GM12878 (cell line): ENCODE data around the gene SAPCD2. TPM values are rescaled to one million over a fixed set of nuclear protein-coding genes. Genes with fewer than 3 reads are reported as not detected.
A peak's percentile ranks its signal among the peaks of the same experiment; 100 is the strongest.

Experiments
- CBFB ChIP-seq: IDR thresholded peaks from 2 replicates; pipeline ENCODE4 v1.6.1; 2016; ENCODE audit warnings: antibody characterized with exemption, low read depth
- CUX1 ChIP-seq: IDR thresholded peaks from 2 replicates; pipeline ENCODE4 v1.6.1; 2012; ENCODE audit warnings: improper control_type of control experiment, low read depth, low read length; ENCODE audit not compliant: insufficient replicate concordance
- E2F4 ChIP-seq: IDR thresholded peaks from 2 replicates; pipeline ENCODE4 v1.6.1; 2012; ENCODE audit warnings: low read depth, low read length, improper control_type of control experiment
- EGR1 ChIP-seq, 2 experiments: IDR thresholded peaks; 1 replicate in 1 of 2; 2 replicates in 1 of 2; pipeline ENCODE4 v1.6.1; 2011 to 2012; ENCODE audit warnings: low read depth in 2 of 2, low read length in 2 of 2, borderline replicate concordance in 1 of 2, mild to moderate bottlenecking in 1 of 2, moderate library complexity in 1 of 2
- FOXK2 ChIP-seq: fragments of 450-650 bp; IDR thresholded peaks from 2 replicates; pipeline ENCODE4 v1.6.1; 2017; ENCODE audit warnings: mild to moderate bottlenecking, moderate library complexity
- FOXM1 ChIP-seq: IDR thresholded peaks from 2 replicates; pipeline ENCODE4 v1.6.1; 2012; ENCODE audit warnings: low read depth, mild to moderate bottlenecking, inconsistent platforms, low read length, moderate library complexity
- KAT2A ChIP-seq: conservative IDR thresholded peaks from 2 replicates; pipeline ENCODE4 v1.6.1; 2011; ENCODE audit warnings: low read depth, low read length; ENCODE audit not compliant: control insufficient read depth
- KDM1A ChIP-seq: fragments of 200-600 bp; sonication (generic); IDR thresholded peaks from 2 replicates; pipeline ENCODE4 v1.6.1; 2016; ENCODE audit warnings: borderline replicate concordance
- KLF5 ChIP-seq: fragments of 450-650 bp; IDR thresholded peaks from 2 replicates; pipeline ENCODE4 v1.6.1; 2014; ENCODE audit warnings: mild to moderate bottlenecking; ENCODE audit not compliant: partially characterized antibody
- MAX ChIP-seq: IDR thresholded peaks from 2 replicates; pipeline ENCODE4 v1.6.1; 2012; ENCODE audit warnings: low read depth, low read length, improper control_type of control experiment
- MYC ChIP-seq: IDR thresholded peaks from 2 replicates; pipeline ENCODE4 v1.6.1; 2011; ENCODE audit warnings: mild to moderate bottlenecking, low read length, moderate library complexity, inconsistent platforms; ENCODE audit not compliant: insufficient read depth, insufficient replicate concordance, insufficient read length, severe bottlenecking
- RAD51 ChIP-seq: fragments of 450-650 bp; IDR thresholded peaks from 2 replicates; pipeline ENCODE4 v1.6.1; 2016; ENCODE audit warnings: moderate library complexity, mild to moderate bottlenecking, inconsistent platforms
- RELB ChIP-seq: fragments of 450-650 bp; IDR thresholded peaks from 2 replicates; pipeline ENCODE4 v1.6.1; 2017; ENCODE audit warnings: low read depth, mild to moderate bottlenecking, moderate library complexity
- SIN3A ChIP-seq: IDR thresholded peaks from 2 replicates; pipeline ENCODE4 v1.6.1; 2012; ENCODE audit warnings: low read depth, low read length, improper control_type of control experiment
- SP1 ChIP-seq: IDR thresholded peaks from one replicate; pipeline ENCODE4 v1.6.1; 2011; ENCODE audit warnings: low read depth, low read length
- ZNF217 ChIP-seq: fragments of 450-650 bp; IDR thresholded peaks from 2 replicates; pipeline ENCODE4 v1.6.1; 2017; ENCODE audit warnings: antibody characterized with exemption, mild to moderate bottlenecking
- ZSCAN29 ChIP-seq: fragments of 450-650 bp; IDR thresholded peaks from 2 replicates; pipeline ENCODE4 v1.6.1; 2017; ENCODE audit warnings: mild to moderate bottlenecking, moderate library complexity
- polyA plus RNA-seq, 11 experiments: library from polyadenylated mRNA; depleted of rRNA in 4 of 11; unstranded in 6 of 11; stranded (reverse) in 5 of 11; fragments of >200 nt; fragmentation: Nextera tagmentation in 4 of 11; fragmentation: Illumina TruSeq in 1 of 11; extraction: Ambion mirVana in 4 of 11; extraction: Trizol in 1 of 11; gene quantifications; 1 replicate in 1 of 11; 2 replicates in 10 of 11; pipeline versions ENCODE4 v1.2.1 to v1.2.3, GENCODE V29; 2011 to 2016; ENCODE audit warnings: inconsistent platforms in 2 of 11, missing spikeins in 2 of 11, low read depth in 1 of 11
- total RNA-seq, 4 experiments: library from RNA; depleted of rRNA in 3 of 4; stranded (reverse); fragments of >200 nt in 3 of 4; fragmentation: Illumina TruSeq in 1 of 4; extraction: Trizol in 1 of 4; gene quantifications; 2 replicates each; pipeline versions ENCODE4 v1.2.1 to v1.2.3, GENCODE V29; 2013 to 2021
- TF ChIP-seq, protein P1 (sequence below): IDR thresholded peaks from 2 replicates; pipeline ENCODE4 v1.6.1; 2011; ENCODE audit warnings: low read depth, mild to moderate bottlenecking, low read length, moderate library complexity, borderline replicate concordance; ENCODE audit errors: extremely low read depth
- TF ChIP-seq, protein P2 (sequence below): fragments of 450-650 bp; IDR thresholded peaks from 2 replicates; pipeline ENCODE4 v1.6.1; 2017; ENCODE audit warnings: mild to moderate bottlenecking

Gene SAPCD2
- total and polyA plus RNA-seq, 10 of the 15 experiments (the other 5 are each of a cell fraction or from before 2014, with no cell fraction given): 1.6 to 35.2 (median 7.2) TPM

- TF ChIP-seq FOXM1: no peak
- TF ChIP-seq, protein P1, sequence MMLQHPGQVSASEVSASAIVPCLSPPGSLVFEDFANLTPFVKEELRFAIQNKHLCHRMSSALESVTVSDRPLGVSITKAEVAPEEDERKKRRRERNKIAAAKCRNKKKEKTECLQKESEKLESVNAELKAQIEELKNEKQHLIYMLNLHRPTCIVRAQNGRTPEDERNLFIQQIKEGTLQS: peak; percentile 97
- TF ChIP-seq EGR1 (IDR thresholded peaks at IDR 0.05; ENCODE audit: borderline replicate concordance in 1 of 2, low read depth in 2 of 2, low read length in 2 of 2): peak in 1 of 2 experiments; percentile 73; a peak in 1 of 3 replicates
- TF ChIP-seq SP1: no peak
- TF ChIP-seq RAD51: peak; percentile 88
- no peak for TF ChIP-seq CUX1
- no peak for TF ChIP-seq FOXK2
- peak; percentile 64; the same call in 1 of the 2 replicates for TF ChIP-seq ZNF217
- no peak for TF ChIP-seq CBFB
- TF ChIP-seq MAX: peak; percentile 93
- TF ChIP-seq SIN3A: peak; percentile 85
- TF ChIP-seq KLF5: peak; percentile 36
- TF ChIP-seq KAT2A: no peak
- TF ChIP-seq RELB: no peak
- TF ChIP-seq MYC: peak; percentile 13
- no peak for TF ChIP-seq E2F4
- no peak for TF ChIP-seq KDM1A
- TF ChIP-seq, protein P2, sequence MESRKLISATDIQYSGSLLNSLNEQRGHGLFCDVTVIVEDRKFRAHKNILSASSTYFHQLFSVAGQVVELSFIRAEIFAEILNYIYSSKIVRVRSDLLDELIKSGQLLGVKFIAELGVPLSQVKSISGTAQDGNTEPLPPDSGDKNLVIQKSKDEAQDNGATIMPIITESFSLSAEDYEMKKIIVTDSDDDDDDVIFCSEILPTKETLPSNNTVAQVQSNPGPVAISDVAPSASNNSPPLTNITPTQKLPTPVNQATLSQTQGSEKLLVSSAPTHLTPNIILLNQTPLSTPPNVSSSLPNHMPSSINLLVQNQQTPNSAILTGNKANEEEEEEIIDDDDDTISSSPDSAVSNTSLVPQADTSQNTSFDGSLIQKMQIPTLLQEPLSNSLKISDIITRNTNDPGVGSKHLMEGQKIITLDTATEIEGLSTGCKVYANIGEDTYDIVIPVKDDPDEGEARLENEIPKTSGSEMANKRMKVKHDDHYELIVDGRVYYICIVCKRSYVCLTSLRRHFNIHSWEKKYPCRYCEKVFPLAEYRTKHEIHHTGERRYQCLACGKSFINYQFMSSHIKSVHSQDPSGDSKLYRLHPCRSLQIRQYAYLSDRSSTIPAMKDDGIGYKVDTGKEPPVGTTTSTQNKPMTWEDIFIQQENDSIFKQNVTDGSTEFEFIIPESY: no peak
- no peak for TF ChIP-seq ZSCAN29
Measured at GRCh38 chr9:137114613-137115393, 44.4 kb upstream of the SAPCD2 start, which contains the start of gene DPP7 (continued).
